Liver (tissue), 3 donors: ENCODE measurements around the gene NLGN1.

Experiments used
- EGR1 ChIP-seq, 2 donors: IDR thresholded peaks; 2 replicates each; pipeline ENCODE4 v1.6.1; 2016 to 2018; ENCODE audit warnings: antibody characterized with exemption in 2 of 2, low read depth in 2 of 2
- GABPA ChIP-seq, 2 donors: IDR thresholded peaks in 1 of 2; conservative IDR thresholded peaks in 1 of 2; 2 replicates each; pipeline ENCODE4 v1.6.1; 2016; ENCODE audit warnings: antibody characterized with exemption in 2 of 2, mild to moderate bottlenecking in 1 of 2, moderate library complexity in 1 of 2
- HNF4A ChIP-seq, 2 donors: conservative IDR thresholded peaks; 2 replicates each; pipeline ENCODE4 v1.6.1; 2016; ENCODE audit warnings: antibody characterized with exemption in 2 of 2, mild to moderate bottlenecking in 2 of 2
- JUND ChIP-seq, 2 donors: IDR thresholded peaks; 2 replicates each; pipeline ENCODE4 v1.6.1; 2016; ENCODE audit warnings: antibody characterized with exemption in 2 of 2
- SP1 ChIP-seq: IDR thresholded peaks from 2 replicates; pipeline ENCODE4 v1.6.1; 2018; ENCODE audit warnings: antibody characterized with exemption, mild to moderate bottlenecking
- TAF1 ChIP-seq: conservative IDR thresholded peaks from 2 replicates; pipeline ENCODE4 v1.6.1; 2016; ENCODE audit warnings: antibody characterized with exemption, mild to moderate bottlenecking
- YY1 ChIP-seq: IDR thresholded peaks from 2 replicates; pipeline ENCODE4 v1.6.1; 2016; ENCODE audit warnings: antibody characterized with exemption, mild to moderate bottlenecking
- ZBTB33 ChIP-seq: IDR thresholded peaks from 2 replicates; pipeline ENCODE4 v1.6.1; 2016; ENCODE audit warnings: antibody characterized with exemption
- TF ChIP-seq, protein P1 (sequence below): fragments of 150-350 bp; IDR thresholded peaks from 2 replicates; pipeline ENCODE4 v1.5.1; 2017; ENCODE audit warnings: improper control_type of control experiment, low read depth, low read length; ENCODE audit not compliant: missing input control
- TF ChIP-seq, protein P2 (sequence below): IDR thresholded peaks from 2 replicates; pipeline ENCODE4 v1.6.1; 2016; ENCODE audit warnings: antibody characterized with exemption
- TF ChIP-seq, protein P3 (sequence below): IDR thresholded peaks from 2 replicates; pipeline ENCODE4 v1.6.1; 2016; ENCODE audit warnings: antibody characterized with exemption, mild to moderate bottlenecking
- donor health status: healthy.
- donor health status: healthy.

- TF ChIP-seq, protein P1, sequence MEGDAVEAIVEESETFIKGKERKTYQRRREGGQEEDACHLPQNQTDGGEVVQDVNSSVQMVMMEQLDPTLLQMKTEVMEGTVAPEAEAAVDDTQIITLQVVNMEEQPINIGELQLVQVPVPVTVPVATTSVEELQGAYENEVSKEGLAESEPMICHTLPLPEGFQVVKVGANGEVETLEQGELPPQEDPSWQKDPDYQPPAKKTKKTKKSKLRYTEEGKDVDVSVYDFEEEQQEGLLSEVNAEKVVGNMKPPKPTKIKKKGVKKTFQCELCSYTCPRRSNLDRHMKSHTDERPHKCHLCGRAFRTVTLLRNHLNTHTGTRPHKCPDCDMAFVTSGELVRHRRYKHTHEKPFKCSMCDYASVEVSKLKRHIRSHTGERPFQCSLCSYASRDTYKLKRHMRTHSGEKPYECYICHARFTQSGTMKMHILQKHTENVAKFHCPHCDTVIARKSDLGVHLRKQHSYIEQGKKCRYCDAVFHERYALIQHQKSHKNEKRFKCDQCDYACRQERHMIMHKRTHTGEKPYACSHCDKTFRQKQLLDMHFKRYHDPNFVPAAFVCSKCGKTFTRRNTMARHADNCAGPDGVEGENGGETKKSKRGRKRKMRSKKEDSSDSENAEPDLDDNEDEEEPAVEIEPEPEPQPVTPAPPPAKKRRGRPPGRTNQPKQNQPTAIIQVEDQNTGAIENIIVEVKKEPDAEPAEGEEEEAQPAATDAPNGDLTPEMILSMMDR: no peak
- TF ChIP-seq YY1: no peak
- TF ChIP-seq, protein P2, sequence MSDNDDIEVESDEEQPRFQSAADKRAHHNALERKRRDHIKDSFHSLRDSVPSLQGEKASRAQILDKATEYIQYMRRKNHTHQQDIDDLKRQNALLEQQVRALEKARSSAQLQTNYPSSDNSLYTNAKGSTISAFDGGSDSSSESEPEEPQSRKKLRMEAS: no peak
- TF ChIP-seq JUND (IDR thresholded peaks at IDR 0.05): no peak
- no peak for TF ChIP-seq SP1
- TF ChIP-seq, protein P3, sequence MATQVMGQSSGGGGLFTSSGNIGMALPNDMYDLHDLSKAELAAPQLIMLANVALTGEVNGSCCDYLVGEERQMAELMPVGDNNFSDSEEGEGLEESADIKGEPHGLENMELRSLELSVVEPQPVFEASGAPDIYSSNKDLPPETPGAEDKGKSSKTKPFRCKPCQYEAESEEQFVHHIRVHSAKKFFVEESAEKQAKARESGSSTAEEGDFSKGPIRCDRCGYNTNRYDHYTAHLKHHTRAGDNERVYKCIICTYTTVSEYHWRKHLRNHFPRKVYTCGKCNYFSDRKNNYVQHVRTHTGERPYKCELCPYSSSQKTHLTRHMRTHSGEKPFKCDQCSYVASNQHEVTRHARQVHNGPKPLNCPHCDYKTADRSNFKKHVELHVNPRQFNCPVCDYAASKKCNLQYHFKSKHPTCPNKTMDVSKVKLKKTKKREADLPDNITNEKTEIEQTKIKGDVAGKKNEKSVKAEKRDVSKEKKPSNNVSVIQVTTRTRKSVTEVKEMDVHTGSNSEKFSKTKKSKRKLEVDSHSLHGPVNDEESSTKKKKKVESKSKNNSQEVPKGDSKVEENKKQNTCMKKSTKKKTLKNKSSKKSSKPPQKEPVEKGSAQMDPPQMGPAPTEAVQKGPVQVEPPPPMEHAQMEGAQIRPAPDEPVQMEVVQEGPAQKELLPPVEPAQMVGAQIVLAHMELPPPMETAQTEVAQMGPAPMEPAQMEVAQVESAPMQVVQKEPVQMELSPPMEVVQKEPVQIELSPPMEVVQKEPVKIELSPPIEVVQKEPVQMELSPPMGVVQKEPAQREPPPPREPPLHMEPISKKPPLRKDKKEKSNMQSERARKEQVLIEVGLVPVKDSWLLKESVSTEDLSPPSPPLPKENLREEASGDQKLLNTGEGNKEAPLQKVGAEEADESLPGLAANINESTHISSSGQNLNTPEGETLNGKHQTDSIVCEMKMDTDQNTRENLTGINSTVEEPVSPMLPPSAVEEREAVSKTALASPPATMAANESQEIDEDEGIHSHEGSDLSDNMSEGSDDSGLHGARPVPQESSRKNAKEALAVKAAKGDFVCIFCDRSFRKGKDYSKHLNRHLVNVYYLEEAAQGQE: no peak
- TF ChIP-seq HNF4A (conservative IDR thresholded peaks at IDR 0.05): no peak
- TF ChIP-seq TAF1: no peak
- TF ChIP-seq EGR1 (IDR thresholded peaks at IDR 0.05; ENCODE audit: low read depth in 2 of 2): no peak
- no peak for TF ChIP-seq ZBTB33
- TF ChIP-seq GABPA (IDR thresholded peaks at IDR 0.05 in 1 of 2, conservative IDR thresholded peaks at IDR 0.05 in 1 of 2): no peak
Observed at GRCh38 chr3:173785004-173785403, 387.5 kb downstream of the NLGN1 start.
